Liver (tissue), 8 donors: Measurements from ENCODE around the gene SORL1-AS1.

Experiments
- DNase-seq: peaks from one replicate; pipeline ENCODE4 v3.0.0-alpha.2; 2017; ENCODE audit warnings: low spot score
- H3K27ac ChIP-seq, 2 donors: one replicate each; pipeline ENCODE4 v1.7.0; 2013; ENCODE audit warnings: inconsistent platforms in 2 of 2, low read length in 2 of 2, control low read depth in 1 of 2, low read depth in 1 of 2, mild to moderate bottlenecking in 1 of 2
- H3K27me3 ChIP-seq, 4 donors: one replicate each; pipeline versions ENCODE4 v1.6.1 to v1.7.0; 2013; ENCODE audit warnings: low read length in 3 of 4, inconsistent platforms in 1 of 4, mild to moderate bottlenecking in 1 of 4, moderate library complexity in 1 of 4; ENCODE audit not compliant: control insufficient read depth in 4 of 4, insufficient read depth in 4 of 4
- H3K36me3 ChIP-seq, 4 donors: one replicate each; pipeline versions ENCODE4 v1.6.1 to v1.7.0; 2013; ENCODE audit warnings: low read length in 3 of 4, mild to moderate bottlenecking in 3 of 4, low read depth in 1 of 4, moderate library complexity in 1 of 4; ENCODE audit not compliant: control insufficient read depth in 4 of 4, insufficient read depth in 3 of 4
- H3K4me1 ChIP-seq, 4 donors: one replicate each; pipeline versions ENCODE4 v1.6.1 to v1.7.0; 2013; ENCODE audit warnings: low read length in 3 of 4, mild to moderate bottlenecking in 3 of 4, moderate library complexity in 1 of 4; ENCODE audit not compliant: control insufficient read depth in 4 of 4, insufficient read depth in 4 of 4
- H3K4me3 ChIP-seq, 3 donors: one replicate each; pipeline versions ENCODE4 v1.6.1 to v1.7.0; 2013; ENCODE audit warnings: low read length in 3 of 3, control low read depth in 1 of 3, low read depth in 1 of 3, mild to moderate bottlenecking in 1 of 3
- H3K9ac ChIP-seq, 2 donors: one replicate each; pipeline ENCODE4 v1.7.0; 2013; ENCODE audit warnings: low read length in 2 of 2, mild to moderate bottlenecking in 2 of 2, moderate library complexity in 2 of 2, control low read depth in 1 of 2, low read depth in 1 of 2
- H3K9me3 ChIP-seq, 4 donors: one replicate each; pipeline versions ENCODE4 v1.6.1 to v1.7.0; 2013; ENCODE audit warnings: low read length in 3 of 4; ENCODE audit not compliant: control insufficient read depth in 4 of 4
- ATF3 ChIP-seq: IDR thresholded peaks from 2 replicates; pipeline ENCODE4 v1.6.1; 2016; ENCODE audit warnings: antibody characterized with exemption
- CTCF ChIP-seq: fragments of 150-350 bp; IDR thresholded peaks from 2 replicates; pipeline ENCODE4 v1.5.1; 2017; ENCODE audit warnings: improper control_type of control experiment, low read depth, low read length; ENCODE audit not compliant: missing input control
- EGR1 ChIP-seq, 2 donors: IDR thresholded peaks; 2 replicates each; pipeline ENCODE4 v1.6.1; 2016 to 2018; ENCODE audit warnings: antibody characterized with exemption in 2 of 2, low read depth in 2 of 2
- FOXA1 ChIP-seq: IDR thresholded peaks from 2 replicates; pipeline ENCODE4 v1.6.1; 2016; ENCODE audit warnings: antibody characterized with exemption
- GABPA ChIP-seq, 2 donors: IDR thresholded peaks in 1 of 2; conservative IDR thresholded peaks in 1 of 2; 2 replicates each; pipeline ENCODE4 v1.6.1; 2016; ENCODE audit warnings: antibody characterized with exemption in 2 of 2, mild to moderate bottlenecking in 1 of 2, moderate library complexity in 1 of 2
- HNF4A ChIP-seq, 2 donors: conservative IDR thresholded peaks; 2 replicates each; pipeline ENCODE4 v1.6.1; 2016; ENCODE audit warnings: antibody characterized with exemption in 2 of 2, mild to moderate bottlenecking in 2 of 2
- HNF4G ChIP-seq: IDR thresholded peaks from 2 replicates; pipeline ENCODE4 v1.6.1; 2016; ENCODE audit warnings: antibody characterized with exemption
- JUND ChIP-seq, 2 donors: IDR thresholded peaks; 2 replicates each; pipeline ENCODE4 v1.6.1; 2016; ENCODE audit warnings: antibody characterized with exemption in 2 of 2
- RAD21 ChIP-seq, 2 donors: IDR thresholded peaks; 2 replicates each; pipeline ENCODE4 v1.6.1; 2016; ENCODE audit warnings: antibody characterized with exemption in 2 of 2, mild to moderate bottlenecking in 2 of 2
- RXRA ChIP-seq, 2 donors: IDR thresholded peaks; 2 replicates each; pipeline ENCODE4 v1.6.1; 2017 to 2018; ENCODE audit warnings: antibody characterized with exemption in 2 of 2, mild to moderate bottlenecking in 1 of 2
- SP1 ChIP-seq: IDR thresholded peaks from 2 replicates; pipeline ENCODE4 v1.6.1; 2018; ENCODE audit warnings: antibody characterized with exemption, mild to moderate bottlenecking
- TAF1 ChIP-seq: conservative IDR thresholded peaks from 2 replicates; pipeline ENCODE4 v1.6.1; 2016; ENCODE audit warnings: antibody characterized with exemption, mild to moderate bottlenecking
- ZBTB33 ChIP-seq: IDR thresholded peaks from 2 replicates; pipeline ENCODE4 v1.6.1; 2016; ENCODE audit warnings: antibody characterized with exemption
- WGBS: extraction: QIAGEN DNeasy Blood & Tissue Kit; methylation state at CpG from one replicate; pipeline ENCODE4 v1.1.7; 2013; 5-methylcytosine and 5-hydroxymethylcytosine counted together
- TF ChIP-seq, protein P1 (sequence below): IDR thresholded peaks from 2 replicates; pipeline ENCODE4 v1.6.1; 2016; ENCODE audit warnings: antibody characterized with exemption
- TF ChIP-seq, protein P2 (sequence below): IDR thresholded peaks from 2 replicates; pipeline ENCODE4 v1.6.1; 2016; ENCODE audit warnings: antibody characterized with exemption, mild to moderate bottlenecking
- donor health status: healthy.
- donor health status: healthy.
- donor health status: healthy.
- donor health status: healthy.
- donor health status: healthy.

SORL1-AS1 gene

GRCh38 chr11:121394785-121395184 is 58.0 kb downstream of the SORL1-AS1 start:
- Histone ChIP-seq H3K4me1 (no peaks in the 10 kb centered on the region), H3K27me3 (no peaks in the 10 kb centered on the region), H3K27ac (no peak overlapping the region), H3K4me3 (no peak overlapping the region), H3K9ac (no peak overlapping the region), H3K36me3 (no peaks in the 10 kb centered on the region), H3K9me3 (no peaks in the 10 kb centered on the region)
- DNase-seq, result no peak
- TF ChIP-seq FOXA1 (no peak), ATF3 (no peak), TAF1 (no peak), CTCF (no peak), SP1 (no peak), RAD21 (IDR thresholded peaks at IDR 0.05) (no peak), HNF4G (no peak), EGR1 (IDR thresholded peaks at IDR 0.05; ENCODE audit: low read depth in 2 of 2) (no peak), GABPA (IDR thresholded peaks at IDR 0.05 in 1 of 2, conservative IDR thresholded peaks at IDR 0.05 in 1 of 2) (no peak), RXRA (IDR thresholded peaks at IDR 0.05) (no peak)
- TF ChIP-seq, protein P1, sequence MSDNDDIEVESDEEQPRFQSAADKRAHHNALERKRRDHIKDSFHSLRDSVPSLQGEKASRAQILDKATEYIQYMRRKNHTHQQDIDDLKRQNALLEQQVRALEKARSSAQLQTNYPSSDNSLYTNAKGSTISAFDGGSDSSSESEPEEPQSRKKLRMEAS, result no peak
- TF ChIP-seq, protein P2, sequence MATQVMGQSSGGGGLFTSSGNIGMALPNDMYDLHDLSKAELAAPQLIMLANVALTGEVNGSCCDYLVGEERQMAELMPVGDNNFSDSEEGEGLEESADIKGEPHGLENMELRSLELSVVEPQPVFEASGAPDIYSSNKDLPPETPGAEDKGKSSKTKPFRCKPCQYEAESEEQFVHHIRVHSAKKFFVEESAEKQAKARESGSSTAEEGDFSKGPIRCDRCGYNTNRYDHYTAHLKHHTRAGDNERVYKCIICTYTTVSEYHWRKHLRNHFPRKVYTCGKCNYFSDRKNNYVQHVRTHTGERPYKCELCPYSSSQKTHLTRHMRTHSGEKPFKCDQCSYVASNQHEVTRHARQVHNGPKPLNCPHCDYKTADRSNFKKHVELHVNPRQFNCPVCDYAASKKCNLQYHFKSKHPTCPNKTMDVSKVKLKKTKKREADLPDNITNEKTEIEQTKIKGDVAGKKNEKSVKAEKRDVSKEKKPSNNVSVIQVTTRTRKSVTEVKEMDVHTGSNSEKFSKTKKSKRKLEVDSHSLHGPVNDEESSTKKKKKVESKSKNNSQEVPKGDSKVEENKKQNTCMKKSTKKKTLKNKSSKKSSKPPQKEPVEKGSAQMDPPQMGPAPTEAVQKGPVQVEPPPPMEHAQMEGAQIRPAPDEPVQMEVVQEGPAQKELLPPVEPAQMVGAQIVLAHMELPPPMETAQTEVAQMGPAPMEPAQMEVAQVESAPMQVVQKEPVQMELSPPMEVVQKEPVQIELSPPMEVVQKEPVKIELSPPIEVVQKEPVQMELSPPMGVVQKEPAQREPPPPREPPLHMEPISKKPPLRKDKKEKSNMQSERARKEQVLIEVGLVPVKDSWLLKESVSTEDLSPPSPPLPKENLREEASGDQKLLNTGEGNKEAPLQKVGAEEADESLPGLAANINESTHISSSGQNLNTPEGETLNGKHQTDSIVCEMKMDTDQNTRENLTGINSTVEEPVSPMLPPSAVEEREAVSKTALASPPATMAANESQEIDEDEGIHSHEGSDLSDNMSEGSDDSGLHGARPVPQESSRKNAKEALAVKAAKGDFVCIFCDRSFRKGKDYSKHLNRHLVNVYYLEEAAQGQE, result no peak
- WGBS, result 84% methylated on average over 4 of the region's 4 CpGs

- Histone ChIP-seq H3K4me3 (no peak overlapping the region), H3K4me1 (no peaks in the 10 kb centered on the region), H3K36me3 (no peaks in the 10 kb centered on the region), H3K9ac (no peak overlapping the region), H3K9me3 (no peaks in the 10 kb centered on the region), H3K27me3 (no peaks in the 10 kb centered on the region), H3K27ac (no peak overlapping the region)
- WGBS, result 89% methylated on average over 4 of the region's 4 CpGs
- TF ChIP-seq HNF4A (conservative IDR thresholded peaks at IDR 0.05) (no peak), FOXA1 (no peak), JUND (IDR thresholded peaks at IDR 0.05) (no peak), GABPA (IDR thresholded peaks at IDR 0.05 in 1 of 2, conservative IDR thresholded peaks at IDR 0.05 in 1 of 2) (no peak), CTCF (no peak), ZBTB33 (no peak), ATF3 (no peak), RXRA (IDR thresholded peaks at IDR 0.05) (no peak), EGR1 (IDR thresholded peaks at IDR 0.05; ENCODE audit: low read depth in 2 of 2) (no peak), TAF1 (no peak), RAD21 (IDR thresholded peaks at IDR 0.05) (no peak), SP1 (no peak)
- DNase-seq, result no peak
These were observed 58.9 kb downstream of the SORL1-AS1 start for GRCh38 chr11:121393855-121394254.
